MM.1S (cell line): ENCODE data around the gene INPP4A.

Source experiments
- DNase-seq: peaks from one replicate; pipeline ENCODE4 v3.0.0-alpha.2; 2015
- H2AFZ ChIP-seq: fragments of 300-600 bp; sonication (generic); 2 replicates; pipeline ENCODE4 v1.6.0; 2016; ENCODE audit warnings: antibody characterized with exemption, low read length
- H3F3A ChIP-seq: fragments of 300-600 bp; sonication (generic); 2 replicates; pipeline ENCODE4 v1.6.1; 2016; ENCODE audit warnings: mild to moderate bottlenecking, antibody characterized with exemption, low read length, moderate library complexity, mixed read lengths; ENCODE audit not compliant: insufficient read depth
- H3K27ac ChIP-seq: fragments of 300-600 bp; sonication (generic); 2 replicates; pipeline ENCODE4 v1.5.1; 2016; ENCODE audit warnings: mild to moderate bottlenecking, low read length
- H3K27me3 ChIP-seq: fragments of 300-600 bp; sonication (generic); replicated peaks from 2 replicates; pipeline ENCODE4 v1.6.0; 2016; ENCODE audit warnings: low read length; ENCODE audit not compliant: insufficient read depth
- H3K36me3 ChIP-seq: fragments of 300-600 bp; sonication (generic); replicated peaks from 2 replicates; pipeline ENCODE4 v1.6.1; 2016; ENCODE audit warnings: mild to moderate bottlenecking, low read length, mixed read lengths; ENCODE audit not compliant: insufficient read depth
- H3K4me1 ChIP-seq: fragments of 300-600 bp; sonication (generic); 2 replicates; pipeline ENCODE4 v1.6.1; 2016; ENCODE audit warnings: low read length, mixed read lengths
- H3K4me2 ChIP-seq: fragments of 300-600 bp; sonication (generic); 2 replicates; pipeline ENCODE4 v1.6.0; 2016; ENCODE audit warnings: low read depth, low read length
- H3K4me3 ChIP-seq: fragments of 300-600 bp; sonication (generic); 2 replicates; pipeline ENCODE4 v1.5.1; 2016; ENCODE audit warnings: low read length, mixed read lengths
- H3K79me2 ChIP-seq: fragments of 300-600 bp; sonication (generic); 2 replicates; pipeline ENCODE4 v1.6.1; 2016; ENCODE audit warnings: mixed run types, low read length, mixed read lengths
- H3K9ac ChIP-seq: fragments of 300-600 bp; sonication (generic); 2 replicates; pipeline ENCODE4 v1.6.1; 2016; ENCODE audit warnings: low read length, mixed read lengths
- H3K9me2 ChIP-seq: fragments of 300-600 bp; sonication (generic); replicated peaks from 2 replicates; pipeline ENCODE4 v1.6.1; 2016; ENCODE audit warnings: mild to moderate bottlenecking, low read length, mixed read lengths; ENCODE audit not compliant: insufficient read depth
- H3K9me3 ChIP-seq: fragments of 300-600 bp; sonication (generic); replicated peaks from 2 replicates; pipeline ENCODE4 v1.6.1; 2016; ENCODE audit warnings: mild to moderate bottlenecking, low read length, mixed read lengths; ENCODE audit not compliant: insufficient read depth
- H4K20me1 ChIP-seq: fragments of 300-600 bp; sonication (generic); 2 replicates; pipeline ENCODE4 v1.6.1; 2016; ENCODE audit warnings: mild to moderate bottlenecking, low read length, moderate library complexity, mixed read lengths; ENCODE audit not compliant: insufficient read depth
- EZH2 ChIP-seq: fragments of 300-600 bp; sonication (generic); optimal IDR thresholded peaks from 2 replicates; pipeline ENCODE3; 2017; ENCODE audit warnings: low read depth, mild to moderate bottlenecking, antibody characterized with exemption, low read length, mixed read lengths
- EZH2phosphoT487 ChIP-seq: fragments of 300-600 bp; sonication (generic); IDR thresholded peaks from 2 replicates; pipeline ENCODE4 v1.6.1; 2018; ENCODE audit warnings: antibody characterized with exemption, low read length
- TF ChIP-seq, protein P1 (sequence below): fragments of 300-600 bp; sonication (generic); IDR thresholded peaks from 2 replicates; pipeline ENCODE4 v1.5.1; 2016; ENCODE audit warnings: antibody characterized with exemption, low read length, mixed read lengths

INPP4A gene

DNA sequence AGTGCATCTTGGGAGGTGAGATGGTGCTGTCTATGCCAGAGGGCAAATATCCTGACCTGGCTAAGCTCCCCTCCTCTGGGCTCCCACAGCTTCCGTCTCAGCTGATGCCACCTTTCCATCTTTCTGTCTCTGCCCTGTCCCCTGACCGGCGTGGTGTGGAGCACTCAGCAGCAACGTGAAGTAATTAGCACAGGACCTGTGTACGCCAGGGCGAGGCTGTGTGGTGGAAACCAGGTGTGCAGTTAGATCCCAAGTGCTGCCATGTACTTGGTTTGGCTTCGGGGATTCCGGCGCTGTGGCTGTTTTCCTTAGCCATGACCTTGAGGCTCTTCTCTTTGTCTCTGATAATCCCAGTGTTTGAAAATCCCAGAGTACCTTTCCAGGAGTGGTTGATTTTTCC lies 127.1 kb downstream of the INPP4A start:
- Histone ChIP-seq H3K4me2 (no peak overlapping the region), H3K27me3 (no peaks in the 10 kb centered on the region), H3K9ac (no peak overlapping the region), H3K4me1 (no peaks in the 10 kb centered on the region), H3K4me3 (no peak overlapping the region), H3K9me3 (no peaks in the 10 kb centered on the region), H3F3A (no peaks in the 10 kb centered on the region; the same call in none of the 2 replicates), H2AFZ (no peak overlapping the region), H4K20me1 (no peaks in the 10 kb centered on the region), H3K27ac (no peak overlapping the region), H3K9me2 (no peaks in the 10 kb centered on the region), H3K79me2 (peaks cover 53% of the 10 kb centered on the region), H3K36me3 (peaks cover 42% of the 10 kb centered on the region)
- DNase-seq = no peak
- TF ChIP-seq EZH2 (no peak), EZH2phosphoT487 (no peak)
- TF ChIP-seq, protein P1, sequence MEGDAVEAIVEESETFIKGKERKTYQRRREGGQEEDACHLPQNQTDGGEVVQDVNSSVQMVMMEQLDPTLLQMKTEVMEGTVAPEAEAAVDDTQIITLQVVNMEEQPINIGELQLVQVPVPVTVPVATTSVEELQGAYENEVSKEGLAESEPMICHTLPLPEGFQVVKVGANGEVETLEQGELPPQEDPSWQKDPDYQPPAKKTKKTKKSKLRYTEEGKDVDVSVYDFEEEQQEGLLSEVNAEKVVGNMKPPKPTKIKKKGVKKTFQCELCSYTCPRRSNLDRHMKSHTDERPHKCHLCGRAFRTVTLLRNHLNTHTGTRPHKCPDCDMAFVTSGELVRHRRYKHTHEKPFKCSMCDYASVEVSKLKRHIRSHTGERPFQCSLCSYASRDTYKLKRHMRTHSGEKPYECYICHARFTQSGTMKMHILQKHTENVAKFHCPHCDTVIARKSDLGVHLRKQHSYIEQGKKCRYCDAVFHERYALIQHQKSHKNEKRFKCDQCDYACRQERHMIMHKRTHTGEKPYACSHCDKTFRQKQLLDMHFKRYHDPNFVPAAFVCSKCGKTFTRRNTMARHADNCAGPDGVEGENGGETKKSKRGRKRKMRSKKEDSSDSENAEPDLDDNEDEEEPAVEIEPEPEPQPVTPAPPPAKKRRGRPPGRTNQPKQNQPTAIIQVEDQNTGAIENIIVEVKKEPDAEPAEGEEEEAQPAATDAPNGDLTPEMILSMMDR = no peak

DNA sequence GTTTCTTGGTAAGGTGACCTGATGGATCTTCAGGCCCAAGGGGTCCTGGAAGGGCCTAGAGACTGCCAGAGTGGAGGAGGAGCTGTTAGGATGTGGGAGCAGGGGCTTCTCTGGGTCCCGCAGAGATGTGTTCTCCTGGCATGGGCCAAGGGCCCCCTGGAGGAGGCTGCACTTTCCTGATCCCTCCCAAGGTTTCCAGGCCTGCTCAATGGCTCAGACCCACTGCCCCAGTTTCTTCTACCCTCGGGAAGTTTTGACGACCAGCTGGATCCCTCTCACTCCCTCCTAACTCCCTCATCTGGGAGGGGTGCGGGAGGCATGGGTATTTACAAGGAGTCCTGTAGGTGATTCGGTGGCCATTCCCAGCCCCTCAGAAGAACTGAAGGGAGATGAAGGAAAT lies 127.6 kb downstream of the INPP4A start:
- no peak overlapping the region for H2AFZ ChIP-seq
- H3K9me2 ChIP-seq = no peaks in the 10 kb centered on the region
- no peaks in the 10 kb centered on the region for H3K9me3 ChIP-seq
- H3K4me3 ChIP-seq = no peak overlapping the region
- peaks cover 38% of the 10 kb centered on the region for H3K36me3 ChIP-seq
- H3K27me3 ChIP-seq = no peaks in the 10 kb centered on the region
- H3F3A ChIP-seq = no peaks in the 10 kb centered on the region; the same call in none of the 2 replicates
- no peak overlapping the region for H3K9ac ChIP-seq
- H3K79me2 ChIP-seq = peaks cover 49% of the 10 kb centered on the region
- DNase-seq = no peak
- no peaks in the 10 kb centered on the region for H3K4me1 ChIP-seq
- no peaks in the 10 kb centered on the region for H4K20me1 ChIP-seq
- H3K27ac ChIP-seq = no peak overlapping the region
- no peak overlapping the region for H3K4me2 ChIP-seq
- TF ChIP-seq EZH2 = no peak
- TF ChIP-seq EZH2phosphoT487 = no peak
- TF ChIP-seq, protein P1 = no peak

- no peaks in the 10 kb centered on the region for H3K4me1 ChIP-seq
- no peak overlapping the region for H3K27ac ChIP-seq
- H2AFZ ChIP-seq = no peak overlapping the region
- no peaks in the 10 kb centered on the region; the same call in none of the 2 replicates for H3F3A ChIP-seq
- TF ChIP-seq, protein P1 = no peak
- TF ChIP-seq EZH2phosphoT487 = no peak
- no peak for TF ChIP-seq EZH2
- no peak overlapping the region for H3K4me3 ChIP-seq
- H4K20me1 ChIP-seq = no peaks in the 10 kb centered on the region
- H3K9me2 ChIP-seq = no peaks in the 10 kb centered on the region
- H3K79me2 ChIP-seq = peaks cover 44% of the 10 kb centered on the region
- no peak for DNase-seq
- peaks cover 38% of the 10 kb centered on the region for H3K36me3 ChIP-seq
- H3K27me3 ChIP-seq = no peaks in the 10 kb centered on the region
- H3K9me3 ChIP-seq = no peaks in the 10 kb centered on the region
- H3K4me2 ChIP-seq = no peak overlapping the region
- H3K9ac ChIP-seq = no peak overlapping the region
Observed at GRCh38 chr2:98572676-98573075, 128.0 kb downstream of the INPP4A start.
